Fibroblast of skin of abdomen (primary cell): ENCODE measurements around the gene CNGB1. TPM values are rescaled to one million over a fixed set of nuclear protein-coding genes. Genes with fewer than 3 reads are reported as not detected.
"Not testable (repeated sequence)": the region's sequence is repeated elsewhere in the genome, so short reads cannot be mapped to it uniquely, and the experiment has no call there.

Experiments used
- DNase-seq: peaks from one replicate; pipeline ENCODE4 v3.0.0-alpha.2; 2013
- polyA plus RNA-seq, 2 experiments: library from polyadenylated mRNA; unstranded; fragments of 120-200 nt; gene quantifications; one replicate each; pipeline ENCODE4 v1.2.1, GENCODE V29; 2013; ENCODE audit not compliant: insufficient read length in 2 of 2

CNGB1 gene
- polyA plus RNA-seq (2013, experiment 1 of 2; ENCODE audit: insufficient read length): not detected
- not detected for polyA plus RNA-seq (2013, experiment 2 of 2; ENCODE audit: insufficient read length)

DNA sequence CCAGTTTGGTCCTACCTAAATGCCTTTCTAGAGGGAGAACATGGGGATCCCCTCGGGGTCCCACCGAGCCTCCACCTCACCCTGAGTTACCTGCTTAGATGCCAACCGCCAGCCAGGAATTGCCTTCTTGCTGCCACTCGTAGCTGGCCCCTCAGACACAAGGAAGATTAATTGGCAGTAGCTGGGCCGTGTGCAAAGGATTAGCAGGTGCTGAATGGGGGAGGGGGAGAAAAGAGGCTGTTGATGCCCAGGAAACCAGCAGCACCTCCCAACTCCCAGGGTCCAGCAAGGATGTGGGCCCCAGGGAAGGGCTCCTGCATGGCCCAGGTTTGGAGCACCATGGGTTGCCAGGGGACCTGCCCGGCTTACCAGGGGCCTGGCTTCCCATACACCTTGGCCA, at the start of gene CNGB1:
Gene CNGB1 (minus strand): TSS at position 159 of the 400 bp plus-strand sequence. CDS start 3,842 bp downstream, outside the sequence.
- DNase-seq: no peak

DNA sequence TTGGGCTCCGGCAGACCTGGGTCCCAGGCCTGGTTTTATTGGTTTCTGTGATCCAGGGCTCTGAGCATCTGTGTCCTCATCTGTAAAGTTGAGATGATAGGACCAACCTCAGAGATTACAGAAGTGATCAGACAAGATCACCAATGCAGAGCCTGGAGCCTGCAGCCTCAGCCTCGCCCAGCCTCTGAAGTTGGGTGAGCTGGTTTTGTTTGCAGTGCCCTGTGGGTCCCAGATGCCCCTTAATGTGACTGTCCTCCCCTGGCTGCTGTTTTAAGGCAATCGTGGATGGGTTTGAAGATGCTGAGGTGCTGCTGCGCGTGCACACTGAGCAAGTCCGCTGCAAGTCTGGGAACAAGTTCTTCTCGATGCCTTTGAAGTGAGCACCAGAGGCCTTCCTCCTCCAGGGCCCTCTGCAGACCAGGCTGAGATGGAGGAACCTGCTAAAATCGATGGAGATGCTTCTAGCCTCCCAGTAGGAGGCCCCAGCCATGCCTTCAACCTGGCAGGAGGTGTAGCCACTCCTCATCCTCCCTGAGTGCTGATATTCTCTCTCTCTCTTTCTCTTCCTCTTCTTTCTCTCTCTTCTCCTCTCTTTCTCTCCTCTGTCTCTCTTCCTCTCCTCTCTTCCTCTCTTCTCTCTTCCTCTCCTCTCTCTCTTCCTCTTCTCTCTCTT, 49.1 kb upstream of the CNGB1 start:
- no peak for DNase-seq

DNA sequence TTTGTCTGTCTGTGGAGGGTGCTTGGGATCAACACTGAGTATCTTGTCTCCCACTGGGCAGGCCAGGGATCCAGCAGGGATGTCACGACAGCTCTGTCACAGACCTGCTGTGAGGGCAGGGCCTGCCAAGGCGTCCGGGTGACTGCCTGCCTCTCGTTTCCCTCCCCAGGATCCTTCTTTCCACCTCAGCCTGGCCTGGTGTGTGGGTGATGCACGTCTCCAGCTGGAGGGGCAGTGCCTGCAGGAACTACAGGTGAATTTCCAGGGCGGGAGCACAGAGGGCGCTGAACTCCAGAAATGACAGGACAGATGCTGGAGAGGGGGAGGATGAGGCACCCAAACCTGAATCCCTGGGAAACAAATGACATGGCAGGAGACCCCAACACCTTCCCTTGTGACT, 47.9 kb upstream of the CNGB1 start:
- DNase-seq: no peak

DNA sequence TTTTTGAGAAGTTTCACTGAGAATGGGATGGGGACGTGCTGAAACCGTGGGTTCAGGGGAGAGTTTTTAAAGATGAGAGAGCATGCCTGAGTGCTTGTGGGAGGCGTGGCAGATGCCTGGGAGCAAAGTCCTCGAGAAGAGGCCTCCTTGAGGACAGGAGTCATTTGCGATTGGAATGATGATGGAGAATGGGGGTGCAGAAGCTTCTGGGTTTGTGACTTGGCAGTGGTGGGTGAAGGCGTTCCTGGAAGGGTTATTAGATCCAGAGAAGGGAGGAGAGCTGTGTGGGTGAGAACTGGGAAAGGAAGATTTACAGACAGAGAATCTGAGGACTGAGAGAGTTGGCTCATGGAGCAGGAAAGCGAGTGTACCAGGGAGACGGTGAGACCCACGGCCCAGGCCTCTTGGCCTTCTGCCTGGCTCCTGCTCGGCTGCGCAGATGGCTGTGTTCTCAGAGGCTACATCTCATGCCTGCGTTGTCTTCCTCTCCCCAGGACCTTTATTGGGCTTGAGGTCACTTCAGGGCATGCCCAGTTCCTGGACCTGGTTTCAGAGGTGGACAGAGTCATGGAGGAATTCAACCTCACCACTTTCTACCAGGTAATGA, 46.0 kb upstream of the CNGB1 start:
- DNase-seq: no peak

DNA sequence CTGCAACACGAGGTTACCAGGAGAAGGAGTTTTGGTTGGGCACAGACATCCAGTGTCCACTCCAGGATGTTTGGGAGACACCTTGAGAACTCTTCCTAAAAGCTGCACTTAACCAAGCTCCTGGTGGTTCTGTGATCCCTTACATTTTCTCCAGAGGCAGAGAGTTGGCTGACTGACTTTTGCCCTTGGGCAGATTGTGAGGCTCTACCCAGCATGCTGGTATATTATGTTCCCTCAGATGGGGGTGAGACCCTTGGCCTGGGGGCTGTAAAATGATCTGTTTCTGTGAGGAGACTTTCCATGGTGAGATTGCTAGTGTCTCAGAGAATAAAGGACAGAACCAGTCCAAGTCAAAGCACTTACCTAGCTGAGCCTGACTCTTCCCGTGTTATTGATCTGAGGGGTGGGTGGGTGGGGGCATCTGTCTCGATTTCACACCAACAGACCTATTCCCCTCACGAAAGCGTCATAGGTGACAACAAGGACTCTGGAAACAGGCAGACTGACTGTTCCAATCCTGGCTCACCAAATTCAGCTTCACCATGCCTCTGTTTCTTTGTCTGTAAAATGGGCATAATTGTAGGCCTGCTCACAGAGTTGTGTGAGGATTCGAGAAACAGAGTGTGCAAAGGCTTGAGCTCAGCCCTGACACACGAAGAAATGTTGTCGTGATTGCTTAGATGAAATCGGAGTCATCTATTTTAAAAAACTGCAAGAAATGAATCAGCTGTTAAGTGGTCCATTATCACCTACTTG, 42.5 kb upstream of the CNGB1 start:
- DNase-seq: no peak

DNA sequence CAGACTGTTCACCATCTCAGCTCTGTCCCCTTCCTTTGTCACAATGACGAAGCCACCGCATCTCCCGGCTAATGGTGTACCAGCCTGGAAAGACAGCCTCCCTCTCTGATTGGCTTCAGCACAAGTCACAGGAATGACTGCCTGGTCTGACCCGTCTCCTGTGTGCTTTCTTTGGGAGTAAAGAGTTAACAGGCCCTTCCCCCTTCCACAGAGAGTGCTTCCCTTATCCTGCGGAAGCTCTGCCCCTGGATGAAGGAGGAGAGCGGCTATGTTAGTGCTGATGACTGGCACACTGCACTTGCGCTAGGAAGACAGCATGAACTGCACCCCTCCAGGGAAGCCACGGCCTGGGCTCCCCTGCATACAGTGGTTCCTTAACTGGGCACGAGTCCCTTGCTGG, 41.6 kb upstream of the CNGB1 start:
- DNase-seq: no peak

DNA sequence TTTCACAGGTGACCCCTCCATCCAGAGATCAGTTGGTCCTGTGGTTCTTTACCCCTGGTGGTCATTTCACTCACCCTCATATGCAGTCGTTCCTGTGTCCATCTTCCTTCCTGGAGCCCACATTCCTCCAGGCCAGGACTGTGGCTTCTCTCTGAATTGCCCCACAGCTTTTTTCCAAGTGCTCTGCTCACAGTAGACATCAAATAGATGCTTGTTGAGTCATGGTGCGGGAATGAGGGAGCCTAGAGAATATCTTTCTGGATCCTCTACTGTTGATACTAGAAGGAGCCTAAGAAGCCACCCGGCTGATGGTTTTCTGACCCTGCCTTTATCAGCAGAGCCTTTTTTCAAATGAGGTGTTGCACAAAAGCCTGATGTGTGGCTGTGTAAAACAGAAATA, 40.7 kb upstream of the CNGB1 start:
- DNase-seq: peak; percentile 76

DNA sequence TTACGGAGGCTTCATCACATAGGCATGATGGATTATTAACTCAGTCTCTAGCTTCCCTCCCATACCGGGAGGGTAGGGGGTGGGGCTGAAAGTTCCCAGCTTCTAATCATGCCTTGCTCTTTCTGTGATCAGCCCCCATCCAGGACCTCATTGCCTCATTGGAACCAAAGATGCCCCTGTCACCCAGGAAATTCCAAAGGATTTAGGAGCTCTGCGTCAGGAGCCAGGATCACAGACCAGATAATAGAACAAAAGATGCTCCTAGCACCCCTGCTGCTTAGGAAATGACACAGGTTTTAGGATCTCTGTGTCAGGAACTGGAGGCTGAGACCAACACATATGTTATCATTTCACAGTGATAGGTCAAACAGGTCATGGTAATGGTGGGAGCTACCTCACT, 40.0 kb upstream of the CNGB1 start:
- DNase-seq: no peak

DNA sequence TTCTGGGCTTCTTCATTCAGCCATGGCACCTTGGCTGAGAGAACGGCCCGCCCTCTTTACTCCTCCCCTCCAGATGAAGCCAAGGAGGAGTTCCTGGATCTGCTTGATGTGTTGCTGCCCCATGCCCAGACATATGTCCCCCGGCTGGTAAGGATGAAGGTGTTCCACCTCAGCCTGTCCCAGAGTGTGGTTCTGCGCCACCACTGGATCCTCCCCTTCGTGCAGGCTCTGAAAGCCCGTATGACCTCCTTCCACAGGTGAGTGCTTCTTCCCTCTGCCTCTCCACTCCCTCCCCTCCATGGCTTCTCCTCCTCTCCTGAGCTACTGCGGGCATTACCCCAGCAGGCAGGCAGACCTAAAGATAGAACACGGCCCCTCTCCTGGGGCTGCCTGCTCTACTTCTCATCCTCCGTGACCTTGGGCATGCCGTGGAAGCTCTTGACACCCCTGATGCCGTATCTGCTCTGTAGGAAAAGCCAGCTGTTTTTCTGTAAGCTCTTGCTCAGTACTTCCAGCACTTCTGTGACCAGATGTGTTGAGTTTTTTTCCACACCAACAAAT, 39.0 kb upstream of the CNGB1 start:
- no peak for DNase-seq

DNA sequence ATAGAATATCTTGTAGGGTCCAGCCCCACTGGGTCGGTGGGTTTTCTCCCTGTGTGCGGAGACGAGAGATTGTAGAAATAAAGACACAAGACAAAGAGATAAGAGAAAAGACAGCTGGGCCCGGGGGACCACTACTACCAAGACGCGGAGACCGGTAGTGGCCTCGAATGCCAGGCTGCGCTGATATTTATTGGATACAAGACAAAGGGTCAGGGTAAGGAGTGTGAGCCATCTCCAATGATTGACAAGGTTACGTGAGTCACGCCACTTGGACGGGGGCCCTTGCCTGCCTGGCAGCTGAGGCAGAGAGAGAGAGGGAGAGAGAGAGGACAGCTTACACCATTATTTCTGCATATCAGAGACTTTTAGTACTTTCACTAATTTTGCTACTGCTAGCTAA, 33.8 kb upstream of the CNGB1 start:
- not testable (repeated sequence) for DNase-seq

DNA sequence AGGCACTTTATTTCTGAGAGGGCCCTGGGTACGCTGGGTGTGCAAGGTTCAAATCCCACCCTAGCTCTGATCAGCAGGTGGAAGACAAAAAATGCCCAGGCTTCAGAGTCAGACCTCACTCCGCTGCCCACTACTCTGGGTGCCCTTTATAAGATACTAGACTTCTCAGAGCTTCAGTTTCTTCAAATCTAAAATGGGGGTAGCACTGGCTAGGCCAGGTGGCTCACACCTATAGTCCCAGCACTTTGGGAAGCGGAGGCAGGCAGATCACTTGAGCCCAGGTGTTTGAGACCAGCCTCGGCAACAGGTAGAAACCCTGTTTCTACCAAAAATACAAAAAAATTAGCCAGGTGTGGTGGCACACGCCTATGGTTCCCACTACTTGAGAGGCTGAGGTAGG, 32.0 kb upstream of the CNGB1 start:
- DNase-seq: no peak

DNA sequence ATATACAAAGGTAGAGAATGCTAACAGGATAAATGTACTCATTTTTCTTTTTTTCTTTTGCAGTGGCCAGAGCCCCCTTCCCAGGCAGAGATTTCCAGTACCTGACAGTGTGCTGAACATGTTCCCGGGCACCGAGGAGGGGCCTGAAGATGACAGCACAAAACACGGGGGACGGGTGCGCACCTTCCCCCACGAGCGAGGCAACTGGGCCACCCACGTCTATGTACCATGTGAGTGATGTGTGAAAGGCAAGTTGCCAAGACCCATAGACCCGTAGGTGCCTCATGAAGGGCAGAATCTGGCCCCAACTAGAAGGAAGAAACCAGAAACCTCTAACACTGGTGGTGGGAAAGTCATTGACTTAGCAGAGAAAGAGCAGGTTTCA, 31.5 kb upstream of the CNGB1 start:
- DNase-seq: no peak

DNA sequence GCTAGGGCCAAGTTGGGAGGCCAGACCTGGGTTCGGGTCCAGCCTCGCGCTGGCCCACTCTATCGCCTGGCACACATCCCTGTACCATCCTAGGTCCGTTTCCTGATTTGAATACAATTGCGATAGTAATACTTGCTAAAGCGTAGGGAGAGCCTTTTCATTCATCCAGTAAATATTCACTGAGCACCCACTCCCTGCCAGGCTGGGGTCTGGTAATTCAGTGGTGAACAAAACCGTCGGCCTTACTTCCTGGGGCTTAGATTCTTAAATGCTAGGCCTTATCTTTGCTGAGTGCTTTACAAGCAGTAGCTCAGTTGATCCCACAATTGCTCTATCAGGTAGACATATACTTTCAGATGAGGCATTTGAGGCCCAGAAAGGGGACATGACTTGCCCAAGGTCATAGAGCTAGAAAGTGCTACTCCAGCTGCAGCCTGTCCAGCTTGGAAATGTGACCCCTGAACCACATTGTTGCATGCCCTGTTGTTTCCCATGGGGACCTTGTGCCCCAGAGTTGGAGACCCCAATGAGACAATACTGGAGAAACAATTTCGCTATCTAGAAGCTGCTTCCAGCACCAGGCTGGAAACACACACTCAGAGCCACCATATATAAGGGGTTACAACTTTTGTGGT, 31.0 kb upstream of the CNGB1 start:
- no peak for DNase-seq

DNA sequence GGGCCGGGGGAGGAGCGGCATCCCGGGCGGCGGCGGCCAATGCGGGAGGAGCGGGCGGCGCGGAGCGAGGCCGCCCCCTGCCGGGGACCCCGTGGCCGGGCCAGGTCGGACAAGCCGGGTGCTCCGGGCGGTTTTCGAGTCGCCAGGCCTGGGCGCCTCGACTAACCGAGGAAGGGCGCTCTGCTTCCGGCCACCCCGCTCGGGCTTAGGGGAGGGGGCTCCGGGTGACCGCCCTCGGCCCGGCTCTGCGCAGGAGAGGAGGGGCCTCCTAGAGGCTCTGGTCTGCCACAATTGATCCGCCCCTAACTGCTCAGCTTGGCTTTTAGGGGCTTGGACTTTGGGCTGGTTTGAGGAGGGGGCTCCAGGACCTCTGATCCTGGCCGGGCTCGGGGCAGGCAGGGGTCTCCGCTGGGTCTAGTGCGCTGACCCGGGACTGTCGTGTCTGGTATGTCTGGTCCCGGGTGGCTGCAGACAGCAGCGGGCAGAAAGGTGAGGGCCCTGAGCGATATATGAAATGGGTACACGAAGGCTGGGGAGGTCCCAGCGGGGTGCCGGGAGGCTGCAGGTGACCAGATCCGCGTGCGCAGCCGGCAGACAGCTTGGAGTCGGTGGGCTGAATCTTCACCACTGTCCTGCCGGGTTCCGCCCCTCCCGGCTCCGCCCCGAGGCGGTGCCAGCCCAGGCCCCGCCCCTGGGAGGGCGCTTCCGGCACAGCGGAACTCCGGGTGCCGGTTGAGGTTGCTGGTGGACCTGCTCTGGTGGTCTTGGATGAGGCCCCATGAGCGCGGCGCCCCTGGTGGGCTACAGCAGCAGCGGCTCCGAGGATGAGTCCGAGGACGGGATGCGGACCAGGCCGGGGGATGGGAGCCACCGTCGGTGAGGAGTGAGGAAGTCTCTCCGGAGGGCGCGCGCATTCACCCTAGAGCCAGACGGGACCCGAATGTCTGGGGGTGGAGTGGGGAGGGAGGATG, 30.1 kb upstream of the CNGB1 start, which contains the start of gene USB1:
Gene USB1 (plus strand): TSS at position 702 of the 971 bp plus-strand sequence. CDS start 77 bp downstream, at position 779.
- peak; percentile 77 for DNase-seq

DNA sequence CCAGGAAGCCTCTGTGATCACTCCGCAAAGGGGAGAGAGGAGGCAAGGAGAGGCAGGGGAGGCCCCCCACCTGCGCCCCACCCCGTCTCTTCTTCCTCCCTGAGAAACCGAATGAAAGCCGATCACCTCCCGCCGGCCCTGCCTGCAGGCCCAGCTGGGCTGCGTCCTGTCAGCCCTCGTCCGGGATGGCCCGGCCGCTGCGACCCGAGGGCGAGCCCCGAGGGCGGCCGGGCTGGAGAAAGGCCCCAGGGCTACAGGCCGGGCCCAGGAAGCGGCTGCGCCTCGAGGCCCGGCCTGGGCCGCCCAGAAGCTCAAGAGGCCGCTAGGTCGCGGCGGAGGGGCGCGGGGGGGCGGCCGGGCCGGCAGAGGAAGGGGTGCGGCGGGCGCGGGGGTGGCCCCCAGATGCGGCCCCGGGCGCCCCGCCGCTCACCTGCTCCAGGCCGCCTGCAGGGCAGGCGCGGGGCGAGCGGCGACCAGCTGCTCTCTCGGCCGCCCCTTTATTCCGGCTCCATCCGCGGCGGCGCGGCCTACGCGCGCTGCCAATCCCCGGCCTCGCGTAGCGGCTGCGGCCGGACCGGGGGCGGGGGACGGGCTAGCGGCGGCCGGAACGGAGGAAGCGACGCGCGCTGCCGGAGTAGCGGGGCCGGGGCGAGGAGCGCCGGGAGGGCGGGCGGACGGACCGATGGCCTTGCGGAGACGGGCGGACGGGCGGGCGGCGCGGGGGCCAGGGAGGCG, 29.2 kb upstream of the CNGB1 start, which contains the start of gene ZNF319:
Gene ZNF319 (minus strand): TSS at position 702 of the 735 bp plus-strand sequence. CDS start 2,407 bp downstream, outside the sequence.
- DNase-seq: no peak

DNA sequence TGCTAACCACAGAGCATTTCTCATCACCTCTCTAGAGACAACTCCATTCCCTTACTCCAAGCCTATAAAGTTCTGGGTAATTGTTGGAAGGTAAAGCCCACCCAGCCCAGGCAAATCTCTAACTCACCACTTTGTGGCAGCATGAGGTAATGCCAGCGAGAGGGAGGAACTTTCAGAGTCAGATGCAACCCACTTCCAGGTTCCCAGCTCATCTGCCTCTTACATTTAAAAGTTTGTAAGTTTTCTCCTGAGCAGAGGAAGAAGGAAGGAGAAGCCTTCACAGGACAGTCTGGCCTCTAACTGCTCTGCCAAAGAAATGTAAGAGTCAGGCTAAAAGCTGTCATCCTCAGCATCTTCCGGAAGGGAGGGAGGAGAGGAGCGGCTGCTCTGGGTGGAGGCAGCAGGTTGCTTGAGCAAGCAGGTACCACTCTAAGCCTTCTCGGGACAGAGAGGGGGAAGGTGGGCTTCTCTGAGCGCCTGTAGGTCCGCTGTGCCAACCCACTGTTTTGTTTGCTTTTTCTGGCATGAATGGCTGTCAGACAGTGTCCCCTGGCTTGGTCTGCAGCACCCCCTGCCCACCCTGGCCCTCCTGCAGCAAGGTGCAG, 28.5 kb upstream of the CNGB1 start:
- DNase-seq: peak; percentile 16

DNA sequence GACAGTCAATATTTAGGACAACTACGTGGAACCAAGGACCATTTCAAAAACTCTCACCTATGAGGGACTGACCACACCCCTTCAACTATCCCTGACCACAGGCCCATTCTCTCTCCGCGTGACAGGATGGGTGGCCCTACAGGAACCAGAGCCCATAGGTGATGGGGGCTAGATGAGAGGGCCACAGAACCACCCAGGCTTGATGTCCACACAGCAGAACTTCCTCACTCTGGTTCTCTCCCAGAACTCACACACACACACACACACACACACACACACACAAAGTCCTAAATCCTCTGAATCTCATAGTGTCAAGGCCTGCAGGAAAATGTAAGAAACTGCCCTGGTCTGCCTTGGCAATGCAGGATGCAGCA, 28.1 kb upstream of the CNGB1 start:
- DNase-seq: no peak

DNA sequence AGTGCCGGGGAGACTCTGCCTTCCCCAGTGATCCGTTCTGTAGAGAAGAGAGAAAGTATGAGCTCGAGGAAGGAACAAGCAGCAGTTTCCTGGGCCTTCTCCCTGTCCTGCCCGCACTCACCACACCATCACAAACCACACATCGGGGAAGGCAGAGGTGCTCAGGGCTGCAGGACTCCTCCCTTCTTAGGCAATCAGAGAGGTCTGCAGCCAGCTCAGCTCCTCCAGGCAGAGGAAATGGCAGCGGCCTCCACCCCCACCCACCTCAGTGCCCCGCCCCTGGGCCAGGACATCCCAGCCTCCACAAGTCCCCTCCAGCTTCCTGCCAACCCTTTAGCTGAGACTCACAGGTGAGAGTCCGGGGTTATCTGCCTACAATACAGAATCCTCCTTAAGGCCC, 27.6 kb upstream of the CNGB1 start:
- no peak for DNase-seq

DNA sequence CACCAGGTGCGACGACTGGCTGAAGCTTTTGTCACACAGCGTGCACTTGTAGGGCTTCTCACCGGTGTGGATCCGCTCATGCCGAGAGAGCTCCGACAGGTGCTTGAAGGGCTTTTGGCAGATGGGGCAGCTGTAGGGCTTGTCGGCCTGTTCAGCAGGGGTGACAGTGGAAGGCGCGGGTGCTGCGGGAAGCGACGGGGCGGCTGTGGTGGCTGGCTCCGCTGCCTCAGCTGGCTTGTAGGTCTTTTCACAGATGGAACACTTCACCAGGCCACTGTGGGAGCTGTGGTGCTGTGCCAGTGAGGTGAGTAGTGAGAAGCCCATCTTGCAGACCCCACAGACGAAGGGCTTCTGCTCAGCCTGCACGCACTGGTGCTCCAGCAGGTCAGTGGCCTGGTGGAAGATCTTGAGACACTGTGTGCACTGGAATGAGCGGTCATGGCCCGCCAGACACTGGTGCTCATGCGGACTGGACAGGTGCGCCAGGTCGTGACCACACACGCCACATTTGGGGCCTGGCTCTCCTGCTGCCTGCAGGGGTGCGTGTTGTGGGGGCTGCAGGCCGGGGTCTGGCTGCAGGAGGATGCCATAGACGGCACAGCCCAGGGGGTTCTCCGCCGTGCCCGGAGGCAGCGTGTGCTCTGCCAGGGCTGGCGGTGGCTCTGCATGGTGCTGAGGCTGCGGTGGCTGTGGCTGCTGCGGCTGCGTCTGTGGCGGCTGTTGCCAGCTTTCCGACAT, 26.8 kb upstream of the CNGB1 start:
- no peak for DNase-seq

DNA sequence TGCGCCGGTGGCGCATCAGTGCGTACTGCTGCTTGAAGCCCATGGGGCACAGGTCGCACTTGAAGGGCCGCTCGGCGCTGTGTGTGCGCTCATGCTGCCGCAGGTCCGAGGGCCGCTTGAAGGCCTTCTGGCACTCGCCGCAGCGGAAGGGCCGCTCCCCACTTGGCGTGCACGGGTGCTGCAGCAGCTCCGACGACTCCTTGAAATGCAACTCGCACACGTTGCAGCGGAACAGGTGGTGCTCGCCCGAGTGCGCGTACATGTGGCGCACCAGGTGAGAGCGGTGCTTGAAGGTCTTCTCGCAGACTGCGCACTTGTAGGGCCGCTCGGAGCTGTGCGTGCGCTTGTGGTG, 26.2 kb upstream of the CNGB1 start:
- no peak for DNase-seq
